ENCODE data around the gene PLRG1.

PLRG1 gene

DNA sequence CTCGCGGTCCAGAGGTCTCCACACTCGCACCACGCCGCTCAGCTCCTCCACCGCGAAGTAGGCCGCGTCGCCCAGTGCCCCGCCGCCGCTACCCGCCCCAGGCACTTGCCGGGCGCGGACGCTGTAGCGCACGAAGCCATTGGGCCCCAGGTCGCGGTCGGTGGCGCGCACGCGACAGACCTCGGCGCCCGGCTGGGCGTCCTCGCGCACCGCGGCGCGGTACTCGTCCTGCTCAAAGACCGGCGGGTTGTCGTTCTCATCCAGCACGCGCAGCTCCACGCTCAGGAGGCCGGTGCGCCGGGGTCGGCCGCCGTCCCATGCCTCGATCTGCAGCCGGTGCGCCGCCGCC is 60.0 kb downstream of the PLRG1 start:
- Histone ChIP-seq H3K27me3 (ENCODE audit: insufficient read depth, low read length) (peaks cover 90% of the 10 kb centered on the region), H3K9ac (ENCODE audit: low read depth, low read length) (no peak overlapping the region; the same call in 1 of the 2 replicates), H3K36me3 (ENCODE audit: insufficient read depth, low read length) (no peaks in the 10 kb centered on the region), H3K9me3 (ENCODE audit: insufficient read depth, low read depth, low read length) (no peaks in the 10 kb centered on the region), H3K4me1 (ENCODE audit: insufficient read depth, low read length) (no peaks in the 10 kb centered on the region), H3K4me3 (ENCODE audit: low read length) (peak overlapping the region; percentile 64), H3K27ac (ENCODE audit: low read depth, low read length) (no peak overlapping the region)
- 13% methylated on average over 55 of the region's 55 CpGs for WGBS

- Histone ChIP-seq H3K9ac (ENCODE audit: low read depth, low read length) (no peak overlapping the region), H3K27me3 (ENCODE audit: insufficient read depth, low read length) (peaks cover 91% of the 10 kb centered on the region), H3K4me3 (ENCODE audit: low read length) (peak overlapping the region; percentile 64), H3K27ac (ENCODE audit: low read depth, low read length) (no peak overlapping the region), H3K36me3 (ENCODE audit: insufficient read depth, low read length) (no peaks in the 10 kb centered on the region), H3K4me1 (ENCODE audit: insufficient read depth, low read length) (no peaks in the 10 kb centered on the region), H3K9me3 (ENCODE audit: insufficient read depth, low read depth, low read length) (no peaks in the 10 kb centered on the region)
- 91% methylated on average over 56 of the region's 56 CpGs for WGBS
Measured at GRCh38 chr4:154489558-154490233, 60.5 kb downstream of the PLRG1 start.

GRCh38 chr4:154487145-154487544 is 63.1 kb downstream of the PLRG1 start:
- H3K4me1 ChIP-seq (ENCODE audit: insufficient read depth, low read length): no peaks in the 10 kb centered on the region
- H3K9me3 ChIP-seq (ENCODE audit: insufficient read depth, low read depth, low read length): no peaks in the 10 kb centered on the region
- H3K36me3 ChIP-seq (ENCODE audit: insufficient read depth, low read length): no peaks in the 10 kb centered on the region
- H3K27me3 ChIP-seq (ENCODE audit: insufficient read depth, low read length): peaks cover 68% of the 10 kb centered on the region
- 94% methylated on average over 4 of the region's 4 CpGs for WGBS
- H3K27ac ChIP-seq (ENCODE audit: low read depth, low read length): no peak overlapping the region
- H3K9ac ChIP-seq (ENCODE audit: low read depth, low read length): no peak overlapping the region
- no peak overlapping the region for H3K4me3 ChIP-seq (ENCODE audit: low read length)

GRCh38 chr4:154485127-154485773 is 65.0 kb downstream of the PLRG1 start:
- WGBS: 64% methylated on average over 4 of the region's 4 CpGs
- Histone ChIP-seq H3K4me3 (ENCODE audit: low read length) (no peak overlapping the region), H3K36me3 (ENCODE audit: insufficient read depth, low read length) (no peaks in the 10 kb centered on the region), H3K27ac (ENCODE audit: low read depth, low read length) (no peak overlapping the region), H3K9me3 (ENCODE audit: insufficient read depth, low read depth, low read length) (no peaks in the 10 kb centered on the region), H3K27me3 (ENCODE audit: insufficient read depth, low read length) (peaks cover 49% of the 10 kb centered on the region), H3K4me1 (ENCODE audit: insufficient read depth, low read length) (no peaks in the 10 kb centered on the region), H3K9ac (ENCODE audit: low read depth, low read length) (no peak overlapping the region)
